Endothelial cell of umbilical vein (primary cell): Measurements from ENCODE around the gene TMEM95. TPM values are rescaled to one million over a fixed set of nuclear protein-coding genes. Genes with fewer than 3 reads are reported as not detected.

Experiments
- BruUV-seq: library from RNA; stranded (reverse); fragments of 400-500 nt; replicated peaks from 2 replicates; lab custom pipeline; 2021; lab: Mats Ljungman, UMichigan
- CTCF ChIA-PET: fragments of 300-600, 350-600 bp; sonication (Branson Sonifier 250); formaldehyde crosslinking; loops from one replicate; lab custom pipeline; 2021; ENCODE audit warnings: antibody characterized with exemption, inconsistent platforms; lab: Charles Lee
- POLR2A ChIA-PET: fragments of 300-600, 350-600 bp; sonication (Branson Sonifier 250); formaldehyde crosslinking; loops from one replicate; lab custom pipeline; 2021; ENCODE audit warnings: antibody characterized with exemption, inconsistent platforms; lab: Charles Lee
- DNase-seq: peaks from one replicate; pipeline ENCODE4 v3.0.0-alpha.2; 2011; ENCODE audit warnings: low read depth, low spot score
- FAIRE-seq: peaks from 2 replicates; lab custom pipeline; 2011; peaks lifted over from hg19 to GRCh38; lab: Jason Lieb, UNC
- H2AFZ ChIP-seq: 2 replicates; pipeline ENCODE4 v1.6.0; 2012; ENCODE audit warnings: low read depth, low read length, control low read depth, inconsistent platforms
- H3K27ac ChIP-seq: 2 replicates; pipeline ENCODE4 v1.5.1; 2011; ENCODE audit warnings: low read depth, mild to moderate bottlenecking, control low read depth, low read length, moderate library complexity; ENCODE audit not compliant: insufficient read depth
- H3K27me3 ChIP-seq, 2 experiments: 2 replicates each; pipeline versions ENCODE4 v1.6.0 to v1.6.1; 2011; ENCODE audit warnings: low read length in 2 of 2, mixed read lengths in 1 of 2; ENCODE audit not compliant: control insufficient read depth in 2 of 2, insufficient read depth in 2 of 2
- H3K36me3 ChIP-seq, 2 experiments: 2 replicates in 1 of 2; 3 replicates in 1 of 2; pipeline ENCODE4 v1.5.1; 2011; ENCODE audit warnings: low read length in 2 of 2, mild to moderate bottlenecking in 1 of 2, moderate library complexity in 1 of 2; ENCODE audit not compliant: control insufficient read depth in 2 of 2, insufficient read depth in 2 of 2; ENCODE audit errors: extremely low read depth in 1 of 2
- H3K4me1 ChIP-seq: 3 replicates; pipeline ENCODE4 v1.5.1; 2011; ENCODE audit warnings: mild to moderate bottlenecking, low read length; ENCODE audit not compliant: control insufficient read depth, insufficient read depth; ENCODE audit errors: extremely low read depth
- H3K4me2 ChIP-seq: 2 replicates; pipeline ENCODE4 v1.6.1; 2011; ENCODE audit warnings: low read length, control low read depth, mixed read lengths; ENCODE audit not compliant: insufficient read depth
- H3K4me3 ChIP-seq, 3 experiments: fragments of 200-600 bp in 1 of 3; sonication (generic), shearing (Covaris generic) in 1 of 3; replicated peaks in 1 of 3; 2 replicates each; pipeline ENCODE4 v1.5.1; 2011 to 2016; ENCODE audit warnings: control low read depth in 3 of 3, low read length in 3 of 3, mild to moderate bottlenecking in 2 of 3, inconsistent platforms in 1 of 3, low read depth in 1 of 3, moderate library complexity in 1 of 3; ENCODE audit not compliant: insufficient read depth in 1 of 3
- H3K79me2 ChIP-seq: 2 replicates; pipeline ENCODE4 v1.6.0; 2012; ENCODE audit warnings: low read length, inconsistent platforms; ENCODE audit not compliant: control insufficient read depth, insufficient read depth
- H3K9ac ChIP-seq: replicated peaks from 2 replicates; pipeline ENCODE3; 2011; ENCODE audit warnings: low read length, control low read depth; ENCODE audit not compliant: insufficient read depth; ENCODE audit errors: extremely low read depth
- H3K9me1 ChIP-seq: replicated peaks from 3 replicates; pipeline ENCODE4 v1.6.0; 2011; ENCODE audit warnings: mild to moderate bottlenecking, low read length; ENCODE audit not compliant: control insufficient read depth, insufficient read depth; ENCODE audit errors: extremely low read depth
- H3K9me3 ChIP-seq: replicated peaks from 2 replicates; pipeline ENCODE4 v1.5.1; 2012; ENCODE audit warnings: low read length, inconsistent platforms; ENCODE audit not compliant: control insufficient read depth, insufficient read depth
- H4K20me1 ChIP-seq: replicated peaks from 2 replicates; pipeline ENCODE3; 2011; ENCODE audit warnings: mild to moderate bottlenecking, low read length; ENCODE audit not compliant: control insufficient read depth, insufficient read depth; ENCODE audit errors: extremely low read depth
- CTCF ChIP-seq, 2 donors: IDR thresholded peaks; 1 replicate in 1 of 2; 2 replicates in 1 of 2; pipeline ENCODE4 v1.5.1; 2011; ENCODE audit warnings: low read length in 2 of 2, mild to moderate bottlenecking in 2 of 2, moderate library complexity in 2 of 2, control low read depth in 1 of 2, inconsistent platforms in 1 of 2, low read depth in 1 of 2; ENCODE audit not compliant: insufficient read depth in 1 of 2; ENCODE audit errors: extremely low read depth in 1 of 2
- FOS ChIP-seq: IDR thresholded peaks from 2 replicates; pipeline ENCODE4 v1.6.1; 2011; ENCODE audit warnings: mild to moderate bottlenecking, low read length, moderate library complexity, borderline replicate concordance; ENCODE audit not compliant: insufficient read depth
- JUN ChIP-seq: IDR thresholded peaks from 2 replicates; pipeline ENCODE4 v1.6.1; 2011; ENCODE audit warnings: borderline replicate concordance, low read depth; ENCODE audit not compliant: insufficient read length, insufficient read depth
- MYC ChIP-seq: IDR thresholded peaks from one replicate; pipeline ENCODE4 v1.6.1; 2011; ENCODE audit warnings: mild to moderate bottlenecking, low read depth, low read length
- POLR2A ChIP-seq: IDR thresholded peaks from 2 replicates; pipeline ENCODE4 v1.6.1; 2012; ENCODE audit warnings: low read depth, mild to moderate bottlenecking, control low read depth, low read length
- POLR2AphosphoS5 ChIP-seq: IDR thresholded peaks from 2 replicates; pipeline ENCODE4 v1.6.1; 2012; ENCODE audit warnings: low read depth, mild to moderate bottlenecking, control low read depth, low read length, moderate library complexity; ENCODE audit not compliant: insufficient read depth
- dilution Hi-C: fragments of 300-500 bp; cut with MboI; formaldehyde crosslinking; loops from one replicate; pipeline ENCODE4 v1.15.0; 2019; ENCODE audit warnings: low sequenced_read_pairs; ENCODE audit not compliant: extremely low pct_ligation_motif_present
- intact Hi-C: fragments of 100-400 bp; cut with micrococcal nuclease; formaldehyde crosslinking; loops from one replicate; pipeline ENCODE4 v1.10.0; 2022
- polyA plus RNA-seq, 4 experiments: library from polyadenylated mRNA; depleted of rRNA in 3 of 4; stranded (reverse) in 3 of 4; unstranded in 1 of 4; fragments of >200 nt; gene quantifications; 2 replicates each; pipeline versions ENCODE4 v1.2.1 to v1.2.3, GENCODE V29; 2011 to 2012; ENCODE audit warnings: missing spikeins in 1 of 4
- total RNA-seq: library from RNA; stranded (reverse); gene quantifications from 2 replicates; pipeline ENCODE4 v1.2.3, GENCODE V29; 2021
- TF ChIP-seq, protein P1 (sequence below): IDR thresholded peaks from 2 replicates; pipeline ENCODE4 v1.6.1; 2011; ENCODE audit not compliant: insufficient read depth, insufficient read length

Gene TMEM95
- total and polyA plus RNA-seq, 2 donors (not counting 3 experiments of a cell fraction or from before 2014, with no cell fraction given): not detected

- no TSS peak for BruUV-seq
- CTCF ChIA-PET: interaction anchor here (1.0 to 1.2 kb wide), 3 partner anchors 11 to 155 kb away, joined by 3 read pairs; partner anchors contain the start of genes PLSCR3 and SENP3
- H3K79me2 ChIP-seq: peaks cover 4% of the 10 kb centered on the region
- FAIRE-seq (no peak), DNase-seq (no peak)
- H3K27ac ChIP-seq: no peak overlapping the region
- peak overlapping the region; percentile 78 for H2AFZ ChIP-seq
- TF ChIP-seq CTCF (IDR thresholded peaks at IDR 0.05; ENCODE audit: extremely low read depth in 1 of 2, insufficient read depth in 1 of 2, low read depth in 1 of 2, low read length in 2 of 2) (no peak), JUN (no peak), MYC (no peak), FOS (no peak), POLR2A (no peak), POLR2AphosphoS5 (no peak)
- TF ChIP-seq, protein P1, sequence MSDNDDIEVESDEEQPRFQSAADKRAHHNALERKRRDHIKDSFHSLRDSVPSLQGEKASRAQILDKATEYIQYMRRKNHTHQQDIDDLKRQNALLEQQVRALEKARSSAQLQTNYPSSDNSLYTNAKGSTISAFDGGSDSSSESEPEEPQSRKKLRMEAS: no peak
- peak overlapping the region; percentile 39 for H3K4me2 ChIP-seq
- no peaks in the 10 kb centered on the region for H3K9me3 ChIP-seq
- H3K36me3 ChIP-seq: peaks cover 0 to 15% of the 10 kb centered on the region in 2 experiments
- H3K9ac ChIP-seq: peak overlapping the region; percentile 41
- H3K27me3 ChIP-seq: no peaks in the 10 kb centered on the region
- H3K4me1 ChIP-seq: peaks cover 12% of the 10 kb centered on the region
- H3K9me1 ChIP-seq: no peaks in the 10 kb centered on the region
- H3K4me3 ChIP-seq: peak overlapping the region; percentile 38 to 59 (median 52)
- POLR2A ChIA-PET: no interaction called here
- no peaks in the 10 kb centered on the region for H4K20me1 ChIP-seq
- dilution Hi-C loops: no loop called here
- intact Hi-C loops: loop anchor here (2.0 kb wide), 2 partner anchors 155 to 281 kb away; partner anchors contain the start of genes SENP3 and TP53
These were observed 50.6 kb downstream of the TMEM95 start for GRCh38 chr17:7405350-7406234.
